ENCODE measurements around the gene TEX2. TPM values are rescaled to one million over a fixed set of nuclear protein-coding genes. Genes with fewer than 3 reads are reported as not detected.

TEX2 gene
- total RNA-seq, 1 experiment from 2014 or later: 20.1 TPM

- no peak for TF ChIP-seq POLR2AphosphoS5 (IDR thresholded peaks at IDR 0.05; ENCODE audit: low read depth, low read length)
These were observed 6.9 kb upstream of the TEX2 start (continued) for GRCh38 chr17:64269687-64270649.

- DNase-seq (ENCODE audit: low read depth, low spot score): no peak
- Histone ChIP-seq H3K27me3 (ENCODE audit: control insufficient read depth, insufficient read depth, low read length) (no peaks in the 10 kb centered on the region), H3K27ac (ENCODE audit: low read length) (no peak overlapping the region), H3K4me1 (ENCODE audit: control insufficient read depth, insufficient read depth, low read length) (peaks cover 4% of the 10 kb centered on the region), H3K9me3 (ENCODE audit: control insufficient read depth, insufficient read depth, low read depth, low read length) (no peaks in the 10 kb centered on the region), H3K36me3 (ENCODE audit: control insufficient read depth, insufficient read depth, low read length) (peaks cover 2% of the 10 kb centered on the region; the same call in 1 of the 2 replicates), H3K4me3 (ENCODE audit: low read depth in 2 of 2, low read length in 2 of 2) (no peak overlapping the region)
- TF ChIP-seq POLR2AphosphoS5 (IDR thresholded peaks at IDR 0.05; ENCODE audit: low read depth, low read length) (no peak), CTCF (IDR thresholded peaks at IDR 0.05) (no peak), REST (IDR thresholded peaks at IDR 0.05; ENCODE audit: insufficient read depth in 1 of 2, low read depth in 2 of 2, low read length in 1 of 2) (no peak), SIN3A (IDR thresholded peaks at IDR 0.05; ENCODE audit: borderline replicate concordance, insufficient read depth, low read depth, low read length) (no peak), TCF7L2 (IDR thresholded peaks at IDR 0.05; ENCODE audit: low read depth, low read length) (no peak)
- intact Hi-C loops (cut with micrococcal nuclease; ENCODE audit: unreplicated experiment): no loop called here
- POLR2A ChIA-PET: no interaction called here
- no TSS peak for BruUV-seq (replicated peaks)
- CTCF ChIA-PET: no interaction called here
- ATAC-seq: no peak
- in situ Hi-C loops (cut with HindIII; ENCODE audit: low pct_unique_long_range_greater_than_20kb, low sequenced_read_pairs): no loop called here
These were observed 1.8 kb upstream of the TEX2 start for GRCh38 chr17:64264891-64265290.

- DNase-seq (ENCODE audit: low read depth, low spot score) (no peak), ATAC-seq (peak; percentile 57)
- intact Hi-C loops (cut with micrococcal nuclease; ENCODE audit: unreplicated experiment): no loop called here
- Histone ChIP-seq H3K4me1 (ENCODE audit: control insufficient read depth, insufficient read depth, low read length) (peaks cover 4% of the 10 kb centered on the region), H3K4me3 (ENCODE audit: low read depth in 2 of 2, low read length in 2 of 2) (peak overlapping the region; percentile 65 to 81), H3K9me3 (ENCODE audit: control insufficient read depth, insufficient read depth, low read depth, low read length) (no peaks in the 10 kb centered on the region), H3K27me3 (ENCODE audit: control insufficient read depth, insufficient read depth, low read length) (no peaks in the 10 kb centered on the region), H3K36me3 (ENCODE audit: control insufficient read depth, insufficient read depth, low read length) (peaks cover 2% of the 10 kb centered on the region; the same call in 1 of the 2 replicates), H3K27ac (ENCODE audit: low read length) (peak overlapping the region; percentile 51)
- POLR2A ChIA-PET: no interaction called here
- in situ Hi-C loops (cut with HindIII; ENCODE audit: low pct_unique_long_range_greater_than_20kb, low sequenced_read_pairs): no loop called here
- TF ChIP-seq REST (IDR thresholded peaks at IDR 0.05; ENCODE audit: insufficient read depth in 1 of 2, low read depth in 2 of 2, low read length in 1 of 2) (no peak), TCF7L2 (IDR thresholded peaks at IDR 0.05; ENCODE audit: low read depth, low read length) (no peak), CTCF (IDR thresholded peaks at IDR 0.05) (no peak), SIN3A (IDR thresholded peaks at IDR 0.05; ENCODE audit: borderline replicate concordance, insufficient read depth, low read depth, low read length) (no peak; the same call in 1 of the 2 replicates), POLR2AphosphoS5 (IDR thresholded peaks at IDR 0.05; ENCODE audit: low read depth, low read length) (no peak)
- CTCF ChIA-PET: no interaction called here
- BruUV-seq (replicated peaks): no TSS peak
These were observed 661 bp downstream of the TEX2 start for GRCh38 chr17:64262198-64262999.

Measured in Panc1 (cell line).